H7 (cell line): ENCODE data around the gene CAPSL. TPM values are rescaled to one million over a fixed set of nuclear protein-coding genes. Genes with fewer than 3 reads are reported as not detected.

Experiments
- total RNA-seq: library from RNA; depleted of rRNA; stranded (reverse); fragments of >200 nt; shearing (Covaris generic); gene quantifications from 2 replicates; pipeline ENCODE4 v1.2.3, GENCODE V29; 2014; rRNA removed

The CAPSL gene
- total RNA-seq, 1 experiment from 2014 or later, result not detected

Other genes with a start within 250 kb of the CAPSL start
- not detected in 2 replicates for gene IL7R, start 81.7 kb downstream of the CAPSL start, total RNA-seq
- gene UGT3A1, start 52.8 kb upstream of the CAPSL start, total RNA-seq, result 0.87 and 2.1 TPM in 2 replicates
- 4.7 and 6.5 TPM in 2 replicates for gene UGT3A2, start 128.3 kb upstream of the CAPSL start, total RNA-seq
- gene LMBRD2, start 213.3 kb upstream of the CAPSL start, total RNA-seq, result 4.1 and 5.0 TPM in 2 replicates
- gene SKP2, start 213.5 kb upstream of the CAPSL start, total RNA-seq, result 60.7 and 90.0 TPM in 2 replicates